Measurements from ENCODE around the gene ANK2.

DNA sequence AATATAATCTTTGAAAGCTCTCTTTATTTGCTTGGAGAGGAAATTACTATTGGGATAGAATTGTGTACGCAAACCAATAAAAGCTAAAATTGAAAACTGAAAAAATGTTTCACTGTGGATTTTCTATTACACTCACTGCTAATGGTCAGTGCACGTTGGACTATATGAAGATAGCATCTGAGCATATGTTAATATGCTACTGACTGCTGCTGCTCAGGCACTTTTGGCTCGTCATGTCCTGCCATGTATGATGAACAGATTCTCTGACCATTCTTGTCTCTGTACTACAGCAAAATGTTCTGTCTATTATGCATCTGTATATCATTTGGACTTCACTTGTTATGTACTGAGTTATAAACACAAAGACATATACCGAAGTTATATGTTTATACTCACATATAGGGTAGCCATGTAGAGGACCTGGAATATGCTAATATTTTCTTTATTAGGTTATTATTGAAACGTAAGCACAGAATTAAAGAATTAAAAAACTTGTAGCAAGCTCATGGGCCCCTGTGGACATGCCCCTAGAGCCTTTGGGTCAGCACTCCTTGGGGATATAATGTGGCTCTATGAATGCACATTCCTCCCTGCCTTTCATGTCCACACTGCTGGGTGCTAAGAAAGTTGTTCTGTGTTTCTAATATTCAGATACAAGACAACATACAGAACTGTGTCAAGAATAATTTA is 120.8 kb downstream of the ANK2 start:
- TF ChIP-seq, protein P1, sequence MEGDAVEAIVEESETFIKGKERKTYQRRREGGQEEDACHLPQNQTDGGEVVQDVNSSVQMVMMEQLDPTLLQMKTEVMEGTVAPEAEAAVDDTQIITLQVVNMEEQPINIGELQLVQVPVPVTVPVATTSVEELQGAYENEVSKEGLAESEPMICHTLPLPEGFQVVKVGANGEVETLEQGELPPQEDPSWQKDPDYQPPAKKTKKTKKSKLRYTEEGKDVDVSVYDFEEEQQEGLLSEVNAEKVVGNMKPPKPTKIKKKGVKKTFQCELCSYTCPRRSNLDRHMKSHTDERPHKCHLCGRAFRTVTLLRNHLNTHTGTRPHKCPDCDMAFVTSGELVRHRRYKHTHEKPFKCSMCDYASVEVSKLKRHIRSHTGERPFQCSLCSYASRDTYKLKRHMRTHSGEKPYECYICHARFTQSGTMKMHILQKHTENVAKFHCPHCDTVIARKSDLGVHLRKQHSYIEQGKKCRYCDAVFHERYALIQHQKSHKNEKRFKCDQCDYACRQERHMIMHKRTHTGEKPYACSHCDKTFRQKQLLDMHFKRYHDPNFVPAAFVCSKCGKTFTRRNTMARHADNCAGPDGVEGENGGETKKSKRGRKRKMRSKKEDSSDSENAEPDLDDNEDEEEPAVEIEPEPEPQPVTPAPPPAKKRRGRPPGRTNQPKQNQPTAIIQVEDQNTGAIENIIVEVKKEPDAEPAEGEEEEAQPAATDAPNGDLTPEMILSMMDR (IDR thresholded peaks at IDR 0.05) = no peak
- TF ChIP-seq POLR2A (IDR thresholded peaks at IDR 0.05) = no peak
